EH (cell line): Measurements from ENCODE around the gene NIPAL3.

Experiments
- DNase-seq: peaks from one replicate; pipeline ENCODE4 v3.0.0-alpha.2; 2015; ENCODE audit warnings: low read depth

Gene NIPAL3

DNA sequence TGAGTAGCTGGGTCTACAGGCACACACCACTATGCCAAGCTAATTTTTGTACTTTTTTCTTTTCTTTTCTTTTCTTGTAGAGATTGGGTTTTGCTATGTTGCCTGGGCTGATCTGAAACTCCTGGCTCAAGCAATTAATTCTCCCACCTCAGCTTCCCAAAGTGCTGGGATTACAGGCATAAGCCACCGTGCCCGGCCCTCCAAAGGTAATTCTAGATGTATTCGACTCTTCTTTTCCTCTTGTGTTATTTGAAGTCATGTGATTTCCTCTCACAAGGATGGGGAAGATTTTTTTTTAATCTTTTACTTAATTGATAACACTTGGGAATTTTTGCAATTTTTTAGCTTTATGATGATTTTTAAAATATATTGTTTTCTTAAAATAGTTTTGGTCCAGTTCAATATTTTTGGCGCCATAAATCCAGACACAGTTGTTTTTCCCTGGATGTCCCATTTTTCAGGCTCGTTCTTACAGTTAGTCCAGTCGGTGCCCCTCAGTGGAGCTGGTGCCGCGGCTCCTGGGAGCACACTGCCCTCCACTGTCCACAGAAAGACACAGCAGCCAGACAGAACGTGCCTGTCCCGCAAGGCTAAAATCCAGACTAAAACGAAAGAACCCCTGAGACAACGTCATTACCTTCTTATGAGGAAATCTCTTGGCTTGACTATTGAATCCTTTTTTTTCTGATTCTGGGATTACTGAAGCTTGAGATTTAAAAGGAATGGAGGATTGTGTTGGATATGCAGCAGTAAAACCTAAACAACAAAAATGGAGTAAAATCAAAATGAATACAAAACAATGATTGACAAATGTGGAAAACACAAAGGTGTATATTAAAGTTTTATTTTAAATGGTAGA lies 24.4 kb upstream of the NIPAL3 start:
- DNase-seq: peak; percentile 83

DNA sequence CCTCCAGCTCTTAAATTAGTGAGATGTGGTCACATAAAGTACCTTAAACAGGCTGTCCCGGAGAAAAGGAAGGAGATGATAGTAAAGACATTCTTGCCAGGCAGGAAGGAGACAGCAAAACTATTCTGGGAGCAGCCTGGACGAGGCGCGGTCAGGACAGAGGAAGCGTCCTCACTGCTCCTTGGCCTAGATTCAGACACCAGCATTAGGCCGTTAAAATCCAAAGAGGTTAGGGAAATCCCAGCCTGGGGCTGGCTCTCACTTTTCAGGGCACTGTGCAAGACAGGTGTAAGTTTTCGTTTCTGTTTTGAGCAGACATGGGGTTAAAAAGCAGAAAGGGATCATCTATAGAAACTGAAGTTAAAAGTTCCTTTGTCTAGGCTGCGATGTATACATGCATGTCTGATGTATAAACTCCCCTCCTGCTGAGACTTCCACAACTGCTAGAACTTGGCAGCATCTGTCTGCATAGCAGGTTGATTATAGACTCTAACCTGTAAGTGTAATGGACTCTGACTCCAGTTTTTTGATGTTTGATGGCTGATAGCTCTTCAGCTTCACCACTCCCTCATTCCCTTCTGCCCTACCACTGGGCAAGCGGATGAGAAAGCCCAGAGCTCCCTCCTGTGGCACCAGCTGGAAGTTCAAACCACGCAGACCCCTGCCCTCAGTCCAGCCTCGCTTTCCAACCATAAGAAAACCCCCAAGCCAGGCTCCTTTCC lies 23.6 kb upstream of the NIPAL3 start:
- peak; percentile 64 for DNase-seq

DNA sequence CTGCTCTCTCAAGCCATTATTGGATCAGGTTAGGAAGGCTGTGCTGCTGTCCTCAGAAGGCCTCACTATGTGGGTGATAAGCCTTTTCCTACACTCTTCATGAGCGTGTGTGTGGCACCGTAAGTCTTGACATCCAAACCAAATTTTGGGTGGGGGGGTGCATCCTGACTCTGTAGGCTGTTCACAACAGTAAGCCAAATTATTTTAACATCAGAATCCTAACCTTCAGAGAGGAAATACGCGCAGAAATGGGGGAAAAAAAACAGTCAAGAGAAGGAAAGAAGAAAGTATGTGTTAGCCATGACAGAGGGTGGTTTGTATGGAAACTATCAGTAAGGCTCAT lies 23.0 kb upstream of the NIPAL3 start:
- DNase-seq: no peak

- DNase-seq: no peak
Observed at GRCh38 chr1:24392982-24393650, 22.5 kb upstream of the NIPAL3 start.

- peak; percentile 90 for DNase-seq
Observed at GRCh38 chr1:24393892-24394291, 21.7 kb upstream of the NIPAL3 start.

DNA sequence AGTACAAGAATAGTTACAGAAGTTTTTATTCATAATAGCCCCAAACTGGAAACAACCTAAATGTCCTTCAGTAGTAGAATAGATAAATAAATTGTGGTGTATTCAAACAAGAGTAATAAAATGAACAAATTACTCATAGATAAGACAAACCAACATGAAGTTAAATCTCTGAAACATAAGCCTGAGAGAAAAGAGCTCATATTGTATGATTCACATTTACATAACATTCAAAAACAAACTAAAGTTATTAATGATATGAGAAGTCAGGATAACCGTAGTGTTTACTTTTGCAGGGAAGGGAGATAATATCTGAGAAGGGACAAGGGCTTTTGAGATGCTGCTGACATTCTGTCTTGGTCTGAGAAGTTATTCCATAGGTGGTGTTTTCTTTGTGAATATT lies 15.5 kb upstream of the NIPAL3 start:
- DNase-seq: no peak

- DNase-seq: no peak
Observed at GRCh38 chr1:24403806-24404205, 11.8 kb upstream of the NIPAL3 start.

DNA sequence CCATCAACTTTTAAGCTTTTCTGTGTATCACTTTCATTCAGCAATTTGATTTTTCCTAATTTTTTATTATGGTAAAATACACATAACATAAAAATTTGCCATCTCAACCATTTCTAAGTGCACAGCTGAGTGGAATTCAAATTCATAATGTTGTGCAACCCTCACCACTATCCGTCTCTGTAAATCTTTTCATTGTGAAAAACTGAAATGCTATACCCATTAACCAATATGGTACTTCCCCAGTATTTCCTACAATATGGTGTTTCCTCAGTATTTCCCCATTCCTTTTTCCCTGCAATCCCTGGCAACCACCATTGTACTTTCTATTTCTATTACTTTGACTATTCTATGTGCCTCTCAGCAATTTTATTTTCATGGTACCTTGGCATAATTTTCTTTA lies 8.8 kb upstream of the NIPAL3 start:
- DNase-seq: no peak

DNA sequence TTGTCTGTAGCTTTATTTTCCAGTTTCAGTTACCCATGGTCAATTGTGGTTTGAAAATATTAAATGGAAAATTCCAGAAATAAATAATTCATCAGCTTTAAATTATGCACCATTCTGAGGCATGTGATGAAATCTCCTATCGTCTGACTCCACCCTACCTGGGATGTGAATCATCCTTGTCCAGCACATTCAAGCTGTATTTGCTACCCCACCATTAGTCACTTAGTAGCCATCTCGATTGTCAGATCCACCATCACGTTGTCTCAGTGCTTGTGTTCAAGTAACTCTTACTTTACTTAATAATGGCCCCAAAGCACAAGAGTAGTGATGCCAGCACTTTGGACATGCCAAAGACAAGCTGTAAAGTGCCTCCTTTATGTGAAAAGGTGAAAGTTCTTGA lies 6.1 kb upstream of the NIPAL3 start:
- peak; percentile 87 for DNase-seq

GRCh38 chr1:24410750-24411149 lies 4.9 kb upstream of the NIPAL3 start:
- no peak for DNase-seq

- peak; percentile 73 for DNase-seq
Observed at GRCh38 chr1:24411963-24412362, 3.6 kb upstream of the NIPAL3 start.

DNA sequence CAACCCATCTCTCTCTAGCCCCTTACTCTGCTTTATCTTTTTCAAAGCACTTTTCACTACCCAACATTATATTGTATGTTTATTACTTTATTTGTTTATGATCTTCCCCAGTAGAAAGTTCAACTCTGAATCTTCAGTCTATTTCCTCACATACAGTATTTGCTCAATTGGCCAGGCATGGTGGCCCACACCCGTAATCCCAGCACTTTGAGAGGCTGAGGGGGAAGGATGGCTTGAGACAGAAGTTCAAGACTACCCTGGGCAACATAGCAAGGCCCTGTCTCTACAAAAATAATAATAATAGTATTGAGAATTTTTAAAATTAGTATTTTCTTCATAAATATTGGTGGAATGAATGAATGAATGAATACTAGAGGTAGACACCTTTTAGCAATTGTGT lies 3.2 kb upstream of the NIPAL3 start:
- no peak for DNase-seq

DNA sequence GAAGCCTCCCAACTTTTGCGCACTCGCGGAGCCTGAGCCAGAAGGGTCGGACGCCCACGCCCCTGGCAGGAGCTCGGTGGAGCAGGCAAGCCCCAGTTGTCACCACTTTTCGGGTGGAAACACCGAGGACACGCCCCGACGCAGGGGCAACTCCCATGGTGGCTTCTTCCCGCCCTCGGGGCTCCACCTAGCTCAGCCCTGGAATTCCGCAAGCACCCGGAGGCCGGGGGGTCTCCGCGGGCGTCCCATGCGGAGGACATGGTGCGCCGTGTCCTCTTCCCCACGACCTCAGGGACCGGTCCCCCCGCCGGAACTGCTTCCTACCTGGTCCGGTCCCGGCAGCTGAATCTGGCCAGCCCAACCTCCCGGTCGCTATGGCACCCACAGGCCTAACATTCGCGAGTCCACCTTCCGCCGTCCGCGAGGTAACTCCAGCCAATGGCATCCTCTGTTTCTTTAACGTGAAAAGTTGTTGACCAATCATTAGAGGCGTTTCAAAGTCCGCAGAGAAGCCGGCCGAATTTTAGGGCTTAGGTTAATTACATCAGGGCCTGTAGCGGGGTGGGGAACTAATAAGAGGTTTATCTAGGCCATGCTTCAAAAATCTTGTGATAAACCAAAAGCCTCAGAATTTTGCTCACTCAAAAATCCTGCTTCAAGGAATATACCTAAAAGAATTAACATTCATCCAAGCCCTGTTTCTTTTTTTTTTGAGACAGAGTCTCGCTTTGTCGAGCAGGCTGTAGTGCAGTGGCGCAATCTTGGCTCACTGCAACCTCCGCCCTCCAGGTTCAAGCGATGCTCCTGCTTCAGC lies 2.0 kb upstream of the NIPAL3 start, which contains the start of gene STPG1:
Gene STPG1 (minus strand): TSS at position 433 of the 814 bp plus-strand sequence. CDS start 12,394 bp downstream, outside the sequence.
- DNase-seq: peak; percentile 85

- DNase-seq: no peak
Observed at GRCh38 chr1:24414775-24415333, 748 bp upstream of the NIPAL3 start.

- peak; percentile 41 for DNase-seq
Observed at GRCh38 chr1:24415910-24416665, 486 bp downstream of the NIPAL3 start.

- DNase-seq: peak; percentile 100
Observed at GRCh38 chr1:24416666-24417391, 1.2 kb downstream of the NIPAL3 start.

- peak; percentile 84 for DNase-seq
Observed at GRCh38 chr1:24417681-24418080, 2.1 kb downstream of the NIPAL3 start.

DNA sequence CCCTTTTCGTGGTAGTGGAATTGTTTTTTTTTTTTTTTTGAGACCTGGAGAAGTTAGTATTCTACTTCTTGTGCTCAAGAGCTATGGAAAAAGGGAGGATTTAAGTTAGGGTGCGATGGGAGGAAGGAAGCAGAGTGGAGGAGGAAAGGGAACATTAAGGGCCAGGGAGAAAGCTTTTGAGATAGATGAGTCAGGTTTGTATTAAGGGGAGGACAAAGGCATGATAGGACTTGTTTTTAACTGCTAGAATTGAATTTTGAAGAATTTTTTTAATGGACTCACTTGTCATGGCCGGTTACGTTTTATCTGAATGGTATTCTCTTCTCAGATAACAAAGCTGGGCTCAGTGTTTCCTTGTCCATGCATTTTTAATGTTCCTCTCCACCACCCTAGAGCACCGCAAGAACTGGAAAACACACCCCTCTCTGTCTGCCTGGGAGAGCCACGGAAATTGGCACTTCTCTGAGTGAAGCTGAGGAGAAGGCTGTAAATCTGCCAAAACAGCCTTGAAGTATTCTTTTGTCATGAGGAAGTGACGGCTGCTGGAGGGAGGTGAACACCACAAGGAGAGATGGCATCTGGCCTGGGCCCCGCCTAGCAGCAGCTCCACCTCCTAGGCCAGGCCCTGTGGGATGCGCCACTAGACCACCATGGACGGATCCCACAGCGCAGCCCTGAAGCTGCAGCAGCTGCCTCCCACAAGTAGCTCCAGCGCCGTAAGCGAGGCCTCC lies 3.5 kb downstream of the NIPAL3 start:
- DNase-seq: peak; percentile 58

DNA sequence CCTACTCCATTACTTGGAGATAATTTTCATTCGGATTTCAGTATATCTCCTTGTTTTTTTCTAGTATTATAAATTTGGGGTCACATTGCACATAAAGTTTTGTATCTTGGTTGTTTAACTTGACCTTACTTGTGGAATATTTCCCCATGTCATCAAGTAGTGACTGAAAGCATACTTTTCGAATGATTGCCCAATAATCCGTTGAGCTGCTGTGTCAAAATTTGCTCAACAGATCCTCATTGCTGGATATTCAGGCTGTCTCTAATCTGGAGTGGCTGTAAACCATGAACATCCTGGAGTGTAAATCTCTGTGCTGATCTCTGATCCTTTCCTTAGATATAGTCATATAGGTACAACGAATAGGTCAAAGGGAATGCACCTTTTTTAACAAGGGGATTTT lies 4.9 kb downstream of the NIPAL3 start:
- no peak for DNase-seq
